Trophoblast cell (in vitro differentiated cells and primary cell): ENCODE data around the gene C5orf15.

Experiments used
- DNase-seq, 2 donors: peaks; one replicate each; pipeline ENCODE4 v3.0.0-alpha.2; 2016
- H2AFZ ChIP-seq: 2 replicates; pipeline ENCODE4 v1.6.1; 2013; ENCODE audit warnings: low read length, moderate library complexity, mild to moderate bottlenecking; ENCODE audit not compliant: insufficient read depth, poor library complexity
- H2AK5ac ChIP-seq: 2 replicates; pipeline ENCODE4 v1.6.1; 2013; ENCODE audit warnings: mild to moderate bottlenecking, low read length
- H2BK120ac ChIP-seq: 2 replicates; pipeline ENCODE4 v1.6.1; 2013; ENCODE audit warnings: low read length, mild to moderate bottlenecking, moderate library complexity; ENCODE audit not compliant: insufficient read depth, poor library complexity
- H2BK12ac ChIP-seq: 2 replicates; pipeline ENCODE4 v1.6.1; 2013; ENCODE audit warnings: mild to moderate bottlenecking, low read length, moderate library complexity
- H2BK5ac ChIP-seq: 2 replicates; pipeline ENCODE4 v1.6.1; 2013; ENCODE audit warnings: low read length, low read depth, moderate library complexity, mild to moderate bottlenecking; ENCODE audit not compliant: poor library complexity
- H3K14ac ChIP-seq: 2 replicates; pipeline ENCODE4 v1.6.1; 2013; ENCODE audit warnings: mild to moderate bottlenecking, low read length
- H3K18ac ChIP-seq: 2 replicates; pipeline ENCODE4 v1.6.1; 2013; ENCODE audit warnings: mild to moderate bottlenecking, low read length
- H3K23ac ChIP-seq: 2 replicates; pipeline ENCODE4 v1.6.1; 2013; ENCODE audit warnings: low read length
- H3K27ac ChIP-seq: 2 replicates; pipeline ENCODE4 v1.5.1; 2013; ENCODE audit warnings: low read depth, mild to moderate bottlenecking, inconsistent platforms, low read length, moderate library complexity
- H3K27me3 ChIP-seq: 2 replicates; pipeline ENCODE4 v1.6.1; 2013; ENCODE audit warnings: inconsistent platforms, mild to moderate bottlenecking, low read length, moderate library complexity; ENCODE audit not compliant: insufficient read depth
- H3K36me3 ChIP-seq, 2 experiments: 1 replicate in 1 of 2; 2 replicates in 1 of 2; pipeline ENCODE4 v1.6.1; 2013; ENCODE audit warnings: low read length in 2 of 2, mild to moderate bottlenecking in 2 of 2, moderate library complexity in 1 of 2; ENCODE audit not compliant: insufficient read depth in 2 of 2, control insufficient read depth in 1 of 2
- H3K4ac ChIP-seq: 2 replicates; pipeline ENCODE4 v1.6.1; 2013; ENCODE audit warnings: low read depth, mild to moderate bottlenecking, low read length, moderate library complexity
- H3K4me1 ChIP-seq, 2 experiments: 1 replicate in 1 of 2; 2 replicates in 1 of 2; pipeline ENCODE4 v1.6.1; 2013; ENCODE audit warnings: low read length in 2 of 2, mild to moderate bottlenecking in 2 of 2, moderate library complexity in 1 of 2; ENCODE audit not compliant: insufficient read depth in 2 of 2, control insufficient read depth in 1 of 2
- H3K4me2 ChIP-seq: 2 replicates; pipeline ENCODE4 v1.6.1; 2013; ENCODE audit warnings: inconsistent platforms, mild to moderate bottlenecking, low read length, moderate library complexity
- H3K4me3 ChIP-seq: 2 replicates; pipeline ENCODE4 v1.5.1; 2013; ENCODE audit warnings: mild to moderate bottlenecking, low read depth, low read length, inconsistent platforms
- H3K79me1 ChIP-seq: one replicate; pipeline ENCODE4 v1.6.1; 2013; ENCODE audit warnings: low read length
- H3K79me2 ChIP-seq: 2 replicates; pipeline ENCODE4 v1.6.1; 2013; ENCODE audit warnings: low read length, mild to moderate bottlenecking; ENCODE audit not compliant: control insufficient read depth, insufficient read depth, poor library complexity
- H3K9ac ChIP-seq: 2 replicates; pipeline ENCODE4 v1.6.1; 2013; ENCODE audit warnings: mild to moderate bottlenecking, low read length
- H3K9me3 ChIP-seq: 2 replicates; pipeline ENCODE4 v1.6.1; 2013; ENCODE audit warnings: low read depth, mild to moderate bottlenecking, control low read depth, inconsistent platforms, low read length; ENCODE audit not compliant: insufficient read depth
- H4K12ac ChIP-seq: 2 replicates; pipeline ENCODE4 v1.6.1; 2013; ENCODE audit warnings: low read depth, mild to moderate bottlenecking, low read length, moderate library complexity
- H4K8ac ChIP-seq: 2 replicates; pipeline ENCODE4 v1.6.1; 2013; ENCODE audit warnings: low read depth, mild to moderate bottlenecking, low read length, moderate library complexity
- H4K91ac ChIP-seq: one replicate; pipeline ENCODE4 v1.6.1; 2013; ENCODE audit warnings: low read depth, mild to moderate bottlenecking, low read length, moderate library complexity
- WGBS: extraction: QIAGEN DNeasy Blood & Tissue Kit; methylation state at CpG from one replicate; pipeline ENCODE4 v1.1.7; 2013; ENCODE audit warnings: missing lambda C conversion rate; ENCODE audit not compliant: insufficient read length, insufficient coverage; ENCODE audit errors: extremely low coverage; 5-methylcytosine and 5-hydroxymethylcytosine counted together

C5orf15 gene

DNA sequence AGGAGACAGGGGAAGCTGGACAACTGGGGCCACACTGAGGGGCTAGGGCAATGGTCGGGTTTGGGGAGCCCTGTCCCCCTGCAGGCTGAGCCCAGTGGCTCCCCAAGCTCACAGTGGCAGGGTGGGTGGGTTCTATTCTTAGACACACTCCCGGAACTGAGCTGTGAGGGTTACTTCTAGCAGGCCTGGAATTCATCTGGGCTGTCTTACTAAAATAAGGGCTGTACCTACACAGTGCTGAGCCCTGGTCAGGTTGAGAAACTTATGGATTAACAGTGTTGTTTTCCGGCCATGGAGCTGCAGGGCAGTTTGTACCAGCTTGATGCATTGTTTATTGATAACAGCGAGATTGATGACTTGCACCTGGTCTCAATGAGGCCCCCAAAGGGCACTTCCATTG is 58.8 kb downstream of the C5orf15 start:
- no peak overlapping the region for H4K8ac ChIP-seq
- no peak overlapping the region for H3K14ac ChIP-seq
- no peak overlapping the region for H2BK5ac ChIP-seq
- no peak overlapping the region for H2AK5ac ChIP-seq
- no peak overlapping the region for H3K23ac ChIP-seq
- H3K27ac ChIP-seq: no peak overlapping the region
- no peaks in the 10 kb centered on the region for H3K79me2 ChIP-seq
- H3K79me1 ChIP-seq: no peaks in the 10 kb centered on the region
- no CpG with 5 or more reads among the region's 4 CpGs for WGBS
- H3K4ac ChIP-seq: no peak overlapping the region
- H4K12ac ChIP-seq: no peak overlapping the region
- no peak overlapping the region for H2AFZ ChIP-seq
- H3K36me3 ChIP-seq: no peaks in the 10 kb centered on the region
- no peak for DNase-seq
- H3K4me1 ChIP-seq: no peaks in the 10 kb centered on the region
- no peaks in the 10 kb centered on the region for H3K27me3 ChIP-seq
- H3K9me3 ChIP-seq: peaks cover 3% of the 10 kb centered on the region
- no peak overlapping the region for H3K4me2 ChIP-seq
- H2BK120ac ChIP-seq: no peak overlapping the region
- H4K91ac ChIP-seq: no peak overlapping the region
- no peak overlapping the region for H3K4me3 ChIP-seq
- H2BK12ac ChIP-seq: no peak overlapping the region
- no peak overlapping the region for H3K9ac ChIP-seq
- H3K18ac ChIP-seq: no peak overlapping the region

DNA sequence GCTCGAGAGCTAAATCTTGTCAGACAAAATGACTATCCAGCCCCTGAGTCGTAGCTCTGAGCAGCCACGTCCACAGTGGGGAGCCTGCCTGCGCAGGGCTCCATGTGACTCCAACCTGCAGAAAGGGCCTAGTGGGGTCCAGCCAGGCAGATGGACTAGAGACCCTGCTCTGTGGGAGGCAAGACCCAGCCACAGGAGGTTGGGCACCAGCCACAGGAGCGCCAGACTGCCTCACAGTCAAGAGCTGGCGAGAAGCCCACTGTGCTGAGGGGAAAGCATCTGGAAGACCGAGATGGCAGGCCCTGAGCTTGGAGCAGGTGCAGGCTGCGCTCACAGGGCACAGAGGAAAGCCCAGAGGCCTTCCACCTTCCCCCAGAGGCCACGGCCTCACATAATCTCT is 61.4 kb downstream of the C5orf15 start:
- Histone ChIP-seq H4K91ac (no peak overlapping the region), H3K18ac (no peak overlapping the region), H3K14ac (no peak overlapping the region), H4K8ac (no peak overlapping the region), H2AK5ac (no peak overlapping the region), H2AFZ (no peak overlapping the region), H2BK120ac (no peak overlapping the region), H3K27ac (no peak overlapping the region), H3K9me3 (peaks cover 3% of the 10 kb centered on the region), H3K23ac (no peak overlapping the region), H3K4ac (no peak overlapping the region), H3K9ac (no peak overlapping the region), H2BK5ac (no peak overlapping the region), H3K36me3 (no peaks in the 10 kb centered on the region), H3K27me3 (no peaks in the 10 kb centered on the region), H3K4me1 (no peaks in the 10 kb centered on the region), H3K4me3 (no peak overlapping the region), H4K12ac (no peak overlapping the region), H3K79me2 (no peaks in the 10 kb centered on the region), H3K79me1 (no peaks in the 10 kb centered on the region), H3K4me2 (no peak overlapping the region), H2BK12ac (no peak overlapping the region)
- DNase-seq: no peak
- no CpG with 5 or more reads among the region's 9 CpGs for WGBS

DNA sequence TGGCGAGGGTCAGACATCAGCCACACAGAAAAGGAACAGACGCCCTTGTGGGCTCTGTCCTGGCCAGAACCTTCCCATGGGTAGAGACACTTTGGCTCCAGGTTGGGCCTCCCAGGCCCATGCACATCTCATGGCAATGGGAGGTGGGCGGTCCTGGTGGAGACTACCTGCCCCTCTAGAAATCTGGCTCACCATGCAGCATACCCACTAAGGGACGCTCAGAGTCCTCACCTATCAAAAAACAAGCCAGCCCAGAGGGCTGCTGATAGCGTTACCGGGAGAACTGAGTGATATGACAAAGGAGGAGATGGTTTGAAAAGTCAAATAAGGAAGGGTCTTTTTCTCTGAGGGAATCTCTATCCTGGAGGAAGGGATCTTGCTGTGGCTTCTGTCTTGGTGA is 62.1 kb downstream of the C5orf15 start:
- no CpG with 5 or more reads among the region's 6 CpGs for WGBS

More for the DNA sequence above, 62.1 kb downstream of the C5orf15 start:
- Histone ChIP-seq H3K79me1 (no peaks in the 10 kb centered on the region), H2BK120ac (no peak overlapping the region), H3K18ac (no peak overlapping the region), H3K23ac (no peak overlapping the region), H4K8ac (no peak overlapping the region), H4K12ac (no peak overlapping the region), H2BK12ac (no peak overlapping the region), H3K27me3 (no peaks in the 10 kb centered on the region), H3K9me3 (peaks cover 3% of the 10 kb centered on the region), H3K4me1 (peaks cover 0 to 1% of the 10 kb centered on the region in 2 experiments), H3K27ac (no peak overlapping the region), H2AFZ (no peak overlapping the region), H3K14ac (no peak overlapping the region), H3K4ac (no peak overlapping the region), H3K4me2 (no peak overlapping the region), H2AK5ac (no peak overlapping the region), H3K36me3 (no peaks in the 10 kb centered on the region), H3K79me2 (no peaks in the 10 kb centered on the region), H3K9ac (no peak overlapping the region), H4K91ac (no peak overlapping the region), H3K4me3 (no peak overlapping the region), H2BK5ac (no peak overlapping the region)
- no peak for DNase-seq
